HCT116 (cell line): Measurements from ENCODE around the gene UBL5.

Source experiments
- CEBPB ChIP-seq: IDR thresholded peaks from 2 replicates; pipeline ENCODE4 v1.6.1; 2012; ENCODE audit warnings: low read depth
- ELF1 ChIP-seq: IDR thresholded peaks from 2 replicates; pipeline ENCODE4 v1.6.1; 2012; ENCODE audit warnings: low read depth, borderline replicate concordance
- EZH2 ChIP-seq: fragments of 200-600 bp; sonication (generic); IDR thresholded peaks from 2 replicates; pipeline ENCODE4 v1.6.1; 2017; ENCODE audit warnings: antibody characterized with exemption, mixed run types
- JUND ChIP-seq: IDR thresholded peaks from 2 replicates; pipeline ENCODE4 v1.6.1; 2012
- POLR2A ChIP-seq: IDR thresholded peaks from 2 replicates; pipeline ENCODE4 v1.7.0; 2011; ENCODE audit warnings: borderline replicate concordance; ENCODE audit not compliant: insufficient read depth, insufficient read length; ENCODE audit errors: extremely low read depth
- RAD21 ChIP-seq: IDR thresholded peaks from 2 replicates; pipeline ENCODE4 v1.6.1; 2012; ENCODE audit warnings: low read depth, mild to moderate bottlenecking
- SIN3A ChIP-seq: IDR thresholded peaks from 2 replicates; pipeline ENCODE4 v1.6.1; 2012; ENCODE audit warnings: low read depth
- SP1 ChIP-seq: IDR thresholded peaks from 2 replicates; pipeline ENCODE4 v1.6.1; 2012; ENCODE audit warnings: low read depth
- ZFX ChIP-seq: fragments of 450-650 bp; IDR thresholded peaks from 2 replicates; pipeline ENCODE4 v1.6.1; 2017
- TF ChIP-seq, protein P1 (sequence below), 3 experiments: fragments of 200-600 bp in 1 of 3; sonication (generic) in 1 of 3; IDR thresholded peaks in 2 of 3; conservative IDR thresholded peaks in 1 of 3; 2 replicates each; pipeline ENCODE4 v1.5.1; 2012 to 2017; ENCODE audit warnings: low read depth in 2 of 3, low read length in 2 of 3, antibody characterized with exemption in 1 of 3, borderline replicate concordance in 1 of 3, control low read depth in 1 of 3, mild to moderate bottlenecking in 1 of 3, mixed read lengths in 1 of 3, mixed run types in 1 of 3, moderate library complexity in 1 of 3; ENCODE audit not compliant: insufficient read depth in 1 of 3
- TF ChIP-seq, protein P2 (sequence below): IDR thresholded peaks from 2 replicates; pipeline ENCODE4 v1.6.1; 2011; ENCODE audit warnings: mild to moderate bottlenecking, low read length, moderate library complexity; ENCODE audit not compliant: insufficient replicate concordance; ENCODE audit errors: extremely low read depth
- TF ChIP-seq, protein P3 (sequence below): IDR thresholded peaks from 2 replicates; pipeline ENCODE4 v1.6.1; 2012

DNA sequence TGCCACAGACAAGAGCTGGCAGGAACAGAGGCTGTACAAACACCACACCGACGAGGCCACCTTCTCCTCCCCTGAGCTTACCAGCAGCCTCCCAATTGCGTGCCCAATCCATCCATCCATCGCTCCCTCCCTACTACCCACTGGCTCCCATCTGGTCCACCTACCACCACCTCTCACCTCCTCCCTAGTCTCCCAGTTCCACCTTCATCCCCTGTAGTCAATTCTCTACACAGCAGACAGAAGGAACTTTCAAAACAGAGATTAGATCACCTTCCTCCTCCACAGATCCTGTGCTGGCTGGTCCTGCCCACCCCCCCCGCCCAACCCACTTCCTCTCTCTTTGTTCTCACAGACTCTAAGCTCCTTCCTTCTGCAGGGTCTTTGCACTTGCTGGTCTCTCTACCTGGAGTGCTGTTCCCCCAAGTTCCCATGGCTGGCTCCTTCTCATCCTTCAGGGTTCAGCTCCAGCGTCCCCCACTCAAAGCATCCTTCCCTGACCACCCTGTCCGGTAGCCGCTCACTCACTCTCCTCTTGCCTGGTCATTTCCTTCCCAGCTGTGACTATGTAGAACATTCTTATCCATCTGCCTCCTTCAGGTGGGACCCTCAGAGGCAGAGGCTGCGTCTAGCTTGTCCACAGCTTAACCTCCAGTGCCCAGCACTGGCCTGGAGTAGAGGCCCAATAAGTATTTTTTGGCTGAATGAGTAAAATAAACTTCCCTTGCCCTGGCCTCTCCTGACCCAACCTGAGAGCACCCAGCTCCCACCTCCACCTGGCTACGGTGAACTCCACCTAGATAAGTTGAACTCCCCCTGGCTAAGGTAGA, 30.4 kb downstream of the UBL5 start:
- TF ChIP-seq, protein P1, sequence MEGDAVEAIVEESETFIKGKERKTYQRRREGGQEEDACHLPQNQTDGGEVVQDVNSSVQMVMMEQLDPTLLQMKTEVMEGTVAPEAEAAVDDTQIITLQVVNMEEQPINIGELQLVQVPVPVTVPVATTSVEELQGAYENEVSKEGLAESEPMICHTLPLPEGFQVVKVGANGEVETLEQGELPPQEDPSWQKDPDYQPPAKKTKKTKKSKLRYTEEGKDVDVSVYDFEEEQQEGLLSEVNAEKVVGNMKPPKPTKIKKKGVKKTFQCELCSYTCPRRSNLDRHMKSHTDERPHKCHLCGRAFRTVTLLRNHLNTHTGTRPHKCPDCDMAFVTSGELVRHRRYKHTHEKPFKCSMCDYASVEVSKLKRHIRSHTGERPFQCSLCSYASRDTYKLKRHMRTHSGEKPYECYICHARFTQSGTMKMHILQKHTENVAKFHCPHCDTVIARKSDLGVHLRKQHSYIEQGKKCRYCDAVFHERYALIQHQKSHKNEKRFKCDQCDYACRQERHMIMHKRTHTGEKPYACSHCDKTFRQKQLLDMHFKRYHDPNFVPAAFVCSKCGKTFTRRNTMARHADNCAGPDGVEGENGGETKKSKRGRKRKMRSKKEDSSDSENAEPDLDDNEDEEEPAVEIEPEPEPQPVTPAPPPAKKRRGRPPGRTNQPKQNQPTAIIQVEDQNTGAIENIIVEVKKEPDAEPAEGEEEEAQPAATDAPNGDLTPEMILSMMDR (IDR thresholded peaks at IDR 0.05 in 2 of 3, conservative IDR thresholded peaks at IDR 0.05 in 1 of 3; ENCODE audit: borderline replicate concordance in 1 of 3, insufficient read depth in 1 of 3, low read depth in 2 of 3, low read length in 2 of 3) = no peak
- TF ChIP-seq CEBPB (no peak), EZH2 (no peak), POLR2A (no peak), JUND (no peak), ZFX (no peak), ELF1 (no peak), SP1 (no peak), RAD21 (no peak), SIN3A (no peak)
- TF ChIP-seq, protein P2, sequence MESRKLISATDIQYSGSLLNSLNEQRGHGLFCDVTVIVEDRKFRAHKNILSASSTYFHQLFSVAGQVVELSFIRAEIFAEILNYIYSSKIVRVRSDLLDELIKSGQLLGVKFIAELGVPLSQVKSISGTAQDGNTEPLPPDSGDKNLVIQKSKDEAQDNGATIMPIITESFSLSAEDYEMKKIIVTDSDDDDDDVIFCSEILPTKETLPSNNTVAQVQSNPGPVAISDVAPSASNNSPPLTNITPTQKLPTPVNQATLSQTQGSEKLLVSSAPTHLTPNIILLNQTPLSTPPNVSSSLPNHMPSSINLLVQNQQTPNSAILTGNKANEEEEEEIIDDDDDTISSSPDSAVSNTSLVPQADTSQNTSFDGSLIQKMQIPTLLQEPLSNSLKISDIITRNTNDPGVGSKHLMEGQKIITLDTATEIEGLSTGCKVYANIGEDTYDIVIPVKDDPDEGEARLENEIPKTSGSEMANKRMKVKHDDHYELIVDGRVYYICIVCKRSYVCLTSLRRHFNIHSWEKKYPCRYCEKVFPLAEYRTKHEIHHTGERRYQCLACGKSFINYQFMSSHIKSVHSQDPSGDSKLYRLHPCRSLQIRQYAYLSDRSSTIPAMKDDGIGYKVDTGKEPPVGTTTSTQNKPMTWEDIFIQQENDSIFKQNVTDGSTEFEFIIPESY = no peak
- TF ChIP-seq, protein P3, sequence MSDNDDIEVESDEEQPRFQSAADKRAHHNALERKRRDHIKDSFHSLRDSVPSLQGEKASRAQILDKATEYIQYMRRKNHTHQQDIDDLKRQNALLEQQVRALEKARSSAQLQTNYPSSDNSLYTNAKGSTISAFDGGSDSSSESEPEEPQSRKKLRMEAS = no peak
